OCI-LY3 (cell line): Measurements from ENCODE around the gene HAUS3.
"Not testable (repeated sequence)": the region's sequence is repeated elsewhere in the genome, so short reads cannot be mapped to it uniquely, and the experiment has no call there.

Experiments used
- H2AFZ ChIP-seq: fragments of 200-600, 300-600 bp; shearing (Covaris generic); 2 replicates; pipeline ENCODE4 v1.6.0; 2014; ENCODE audit warnings: antibody characterized with exemption, low read depth, low read length
- H3K27ac ChIP-seq: fragments of 200-600, 300-600 bp; sonication (generic); 2 replicates; pipeline ENCODE4 v1.5.1; 2014; ENCODE audit warnings: mild to moderate bottlenecking, low read length, moderate library complexity, mixed read lengths
- H3K27me3 ChIP-seq: fragments of 200-600, 300-600 bp; sonication (generic); 2 replicates; pipeline ENCODE4 v1.6.1; 2014; ENCODE audit warnings: low read depth, low read length, mixed read lengths
- H3K36me3 ChIP-seq: fragments of 200-600, 300-600 bp; sonication (generic); replicated peaks from 2 replicates; pipeline ENCODE3; 2014; ENCODE audit warnings: low read depth, low read length, mixed read lengths
- H3K4me1 ChIP-seq: fragments of 300-600, 200-600 bp; sonication (generic); 2 replicates; pipeline ENCODE4 v1.6.1; 2014; ENCODE audit warnings: low read length, mixed read lengths
- H3K4me2 ChIP-seq: fragments of 200-600, 300-600 bp; sonication (generic); 2 replicates; pipeline ENCODE4 v1.6.1; 2014; ENCODE audit warnings: low read length, mixed read lengths
- H3K4me3 ChIP-seq: fragments of 300-600, 200-600 bp; sonication (generic); 2 replicates; pipeline ENCODE4 v1.5.1; 2014; ENCODE audit warnings: antibody characterized with exemption, mild to moderate bottlenecking, low read length, moderate library complexity
- H3K79me2 ChIP-seq: fragments of 300-600, 200-600 bp; shearing (Covaris generic); 2 replicates; pipeline ENCODE4 v1.6.1; 2014; ENCODE audit warnings: mild to moderate bottlenecking, low read length, mixed read lengths
- H3K9ac ChIP-seq: fragments of 300-600, 200-600 bp; shearing (Covaris generic); 2 replicates; pipeline ENCODE4 v1.6.0; 2014; ENCODE audit warnings: mild to moderate bottlenecking, low read length, moderate library complexity
- H3K9me3 ChIP-seq: fragments of 200-600, 300-600 bp; shearing (Covaris generic); 2 replicates; pipeline ENCODE4 v1.6.1; 2014; ENCODE audit warnings: low read length, mixed read lengths; ENCODE audit not compliant: insufficient read depth
- H4K20me1 ChIP-seq: fragments of 200-600, 300-600 bp; sonication (generic); 2 replicates; pipeline ENCODE4 v1.6.1; 2016; ENCODE audit warnings: low read length, mixed read lengths; ENCODE audit not compliant: insufficient read depth
- CTCF ChIP-seq: fragments of 200-600, 300-600 bp; sonication (generic); IDR thresholded peaks from 2 replicates; pipeline ENCODE4 v1.5.1; 2014; ENCODE audit warnings: antibody characterized with exemption, low read length, low read depth
- EZH2phosphoT487 ChIP-seq: fragments of 200-600 bp; shearing (Covaris generic); IDR thresholded peaks from 2 replicates; pipeline ENCODE4 v1.6.1; 2018; ENCODE audit warnings: antibody characterized with exemption, mixed run types, low read depth

HAUS3 gene

DNA sequence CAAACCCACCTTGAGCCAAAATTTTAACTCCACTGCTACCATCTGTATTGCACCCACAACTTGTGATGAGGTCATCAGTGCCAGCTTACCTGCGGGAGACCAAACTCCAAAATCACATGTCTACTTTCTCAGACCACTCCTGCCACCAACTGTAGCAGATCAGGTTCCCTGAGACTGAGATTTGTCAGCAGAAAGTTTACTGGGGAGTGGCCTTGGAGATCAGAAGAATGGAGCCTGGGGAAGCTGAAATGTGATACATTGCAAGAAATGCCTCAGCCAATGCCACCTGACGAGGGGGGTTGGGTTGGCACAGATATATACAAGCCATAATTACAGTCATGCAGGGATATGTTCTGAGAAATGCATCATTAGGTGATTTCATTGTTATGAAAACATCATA lies 19.1 kb downstream of the HAUS3 start:
- no peak overlapping the region for H2AFZ ChIP-seq
- H3K4me3 ChIP-seq: no peak overlapping the region
- no peaks in the 10 kb centered on the region for H3K4me1 ChIP-seq
- no peaks in the 10 kb centered on the region for H3K9me3 ChIP-seq
- H3K79me2 ChIP-seq: no peaks in the 10 kb centered on the region
- H3K9ac ChIP-seq: no peak overlapping the region
- peaks cover 14% of the 10 kb centered on the region for H3K36me3 ChIP-seq
- no peak overlapping the region for H3K4me2 ChIP-seq
- no peak for TF ChIP-seq EZH2phosphoT487
- TF ChIP-seq CTCF: no peak
- H3K27ac ChIP-seq: no peak overlapping the region
- no peaks in the 10 kb centered on the region for H3K27me3 ChIP-seq
- H4K20me1 ChIP-seq: 0 out of 2 replicates have a peak, but pooled peaks cover 3% of the 10 kb centered on the region

- H3K9me3 ChIP-seq, H3K9ac ChIP-seq, H3K27ac ChIP-seq, H4K20me1 ChIP-seq, H3K4me1 ChIP-seq, H3K4me2 ChIP-seq, H3K27me3 ChIP-seq, H3K4me3 ChIP-seq, H3K79me2 ChIP-seq, H2AFZ ChIP-seq: not testable (repeated sequence)
- peaks cover 11% of the 10 kb centered on the region for H3K36me3 ChIP-seq
These were observed 20.5 kb downstream of the HAUS3 start for GRCh38 chr4:2221378-2221777.

DNA sequence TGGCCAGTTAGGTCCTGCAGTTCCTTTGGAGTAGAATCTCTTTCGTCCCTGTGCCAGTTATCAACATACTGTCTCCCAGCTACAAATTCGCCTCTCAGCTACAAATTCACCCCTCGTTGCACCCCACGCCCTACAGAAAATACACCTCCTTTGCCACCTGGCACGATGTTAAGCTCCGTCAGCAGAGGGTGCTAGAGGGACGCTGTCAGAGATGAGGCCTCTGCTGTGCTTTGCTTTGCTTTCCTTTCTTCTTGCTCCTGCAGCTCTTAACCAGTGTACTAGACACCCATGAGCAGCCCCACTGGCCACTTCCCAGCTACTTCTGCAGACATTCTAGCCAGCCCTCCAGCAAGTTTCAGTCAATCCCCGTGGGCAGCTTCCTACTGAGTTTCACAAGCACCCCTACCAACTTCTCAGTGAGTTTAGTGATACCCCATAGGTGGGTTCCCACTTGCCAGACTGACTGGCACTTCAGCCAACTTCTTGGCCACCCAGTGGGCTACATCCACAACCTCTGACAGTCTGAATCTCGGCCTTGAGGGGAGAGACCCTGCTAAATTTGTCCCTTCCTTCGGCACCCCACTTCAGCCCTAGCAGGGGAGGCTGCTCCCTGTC lies 21.8 kb downstream of the HAUS3 start:
- no peak for TF ChIP-seq EZH2phosphoT487
- TF ChIP-seq CTCF: peak; percentile 85
- Histone ChIP-seq H2AFZ (no peak overlapping the region), H3K27me3 (no peaks in the 10 kb centered on the region), H3K4me1 (no peaks in the 10 kb centered on the region), H3K27ac (no peak overlapping the region), H3K9me3 (no peaks in the 10 kb centered on the region), H3K4me3 (no peak overlapping the region), H3K36me3 (peaks cover 7% of the 10 kb centered on the region), H3K9ac (no peak overlapping the region), H4K20me1 (no peaks in the 10 kb centered on the region), H3K4me2 (no peak overlapping the region), H3K79me2 (no peaks in the 10 kb centered on the region)

GRCh38 chr4:2219233-2219760 lies 22.6 kb downstream of the HAUS3 start:
- no peaks in the 10 kb centered on the region for H3K4me1 ChIP-seq
- TF ChIP-seq EZH2phosphoT487 (no peak), CTCF (no peak)

More at GRCh38 chr4:2219233-2219760, 22.6 kb downstream of the HAUS3 start:
- peaks cover 7% of the 10 kb centered on the region for H3K36me3 ChIP-seq
- no peaks in the 10 kb centered on the region for H3K79me2 ChIP-seq
- no peaks in the 10 kb centered on the region for H3K9me3 ChIP-seq
- H3K27ac ChIP-seq: no peak overlapping the region
- H3K9ac ChIP-seq: no peak overlapping the region
- no peaks in the 10 kb centered on the region for H3K27me3 ChIP-seq
- H3K4me2 ChIP-seq: no peak overlapping the region
- H3K4me3 ChIP-seq: no peak overlapping the region
- no peak overlapping the region for H2AFZ ChIP-seq
- H4K20me1 ChIP-seq: no peaks in the 10 kb centered on the region
